ENCODE measurements around the gene NFU1.

The NFU1 gene

DNA sequence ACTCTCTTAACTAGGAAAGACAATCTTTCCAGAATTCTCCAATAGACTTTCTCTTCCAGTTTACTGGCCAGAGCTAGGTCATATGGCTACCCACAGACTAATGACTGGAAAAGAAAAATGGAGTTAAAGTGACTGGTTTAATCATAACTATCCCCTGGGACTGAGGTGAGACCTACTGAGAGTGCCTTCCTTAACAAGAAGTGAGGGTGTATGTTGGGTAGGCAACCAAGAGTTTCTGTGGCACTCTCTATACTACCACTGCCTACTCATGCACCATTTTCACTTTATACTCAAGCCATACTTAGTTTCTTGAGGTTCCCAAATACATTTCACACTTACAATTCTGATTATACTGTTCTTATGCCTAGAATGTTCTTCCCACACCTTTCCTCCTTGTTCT lies 43.3 kb downstream of the NFU1 start:
- intact Hi-C loops (cut with DNase I), result no loop called here
- DNase-seq, result no peak

GRCh38 chr2:69390471-69390870 lies 46.8 kb downstream of the NFU1 start:
- intact Hi-C loops (cut with DNase I), result no loop called here
- DNase-seq, result no peak

DNA sequence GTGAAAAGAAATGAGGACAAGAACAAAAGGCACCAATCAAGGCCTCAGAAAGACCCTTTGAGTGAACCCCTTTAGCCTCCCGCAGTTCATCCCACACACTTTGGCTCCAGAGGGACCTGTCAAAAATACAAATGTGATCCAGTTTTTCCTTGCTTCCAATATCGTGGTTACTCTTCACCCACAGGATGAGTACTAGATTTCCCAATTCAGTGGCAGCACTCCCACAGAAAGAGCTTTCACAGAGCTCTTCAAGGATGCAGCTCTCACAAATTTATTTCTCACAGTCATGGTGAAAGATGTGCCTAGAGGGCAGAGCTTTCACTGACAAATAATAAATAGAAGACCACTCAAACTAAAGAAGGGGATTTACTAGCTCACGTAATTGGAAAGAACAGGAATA lies 47.2 kb downstream of the NFU1 start:
- intact Hi-C loops (cut with DNase I), result no loop called here
- DNase-seq, result no peak

GRCh38 chr2:69389271-69389670 lies 48.0 kb downstream of the NFU1 start:
- intact Hi-C loops (cut with DNase I), result loop anchor here (10.0 kb wide), 1 partner anchor 256 kb away; the partner anchor contains the start of gene AAK1
- DNase-seq, result no peak

DNA sequence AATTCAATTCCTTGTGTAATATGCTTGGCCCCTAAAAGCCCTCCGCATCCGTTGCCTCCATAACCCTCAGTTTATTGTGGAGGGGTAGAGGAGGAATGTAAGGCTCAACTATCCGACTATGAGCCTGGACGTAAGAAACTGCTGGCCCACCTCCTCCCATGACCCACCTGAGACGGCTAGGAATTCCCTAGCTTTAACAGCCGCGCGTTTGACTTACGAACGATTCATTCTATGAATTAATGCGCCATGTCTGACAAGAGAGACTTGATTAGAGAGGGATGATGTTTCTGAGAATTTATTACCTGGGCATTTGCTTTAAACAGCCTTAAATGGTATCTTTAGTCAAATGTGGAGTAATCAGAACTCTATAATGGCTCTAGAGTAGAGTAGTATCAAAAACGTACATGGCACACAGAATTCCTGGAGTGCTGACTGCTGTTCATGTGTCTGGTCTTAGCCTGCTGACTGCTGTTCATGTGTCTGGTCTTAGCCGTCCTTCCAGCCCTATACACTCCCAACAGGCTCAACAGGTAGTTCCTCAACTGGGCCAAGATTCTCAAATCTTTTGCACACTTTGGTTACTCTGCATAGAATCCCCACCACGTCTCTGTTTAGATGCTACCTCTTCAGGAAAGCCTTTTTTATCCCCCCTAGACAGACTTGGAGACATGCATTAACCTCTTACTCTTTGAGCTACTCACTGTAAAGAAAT lies 49.3 kb downstream of the NFU1 start:
- DNase-seq, result no peak
- intact Hi-C loops (cut with DNase I), result loop anchor here (10.0 kb wide), 1 partner anchor 257 kb away; the partner anchor contains the start of gene AAK1

DNA sequence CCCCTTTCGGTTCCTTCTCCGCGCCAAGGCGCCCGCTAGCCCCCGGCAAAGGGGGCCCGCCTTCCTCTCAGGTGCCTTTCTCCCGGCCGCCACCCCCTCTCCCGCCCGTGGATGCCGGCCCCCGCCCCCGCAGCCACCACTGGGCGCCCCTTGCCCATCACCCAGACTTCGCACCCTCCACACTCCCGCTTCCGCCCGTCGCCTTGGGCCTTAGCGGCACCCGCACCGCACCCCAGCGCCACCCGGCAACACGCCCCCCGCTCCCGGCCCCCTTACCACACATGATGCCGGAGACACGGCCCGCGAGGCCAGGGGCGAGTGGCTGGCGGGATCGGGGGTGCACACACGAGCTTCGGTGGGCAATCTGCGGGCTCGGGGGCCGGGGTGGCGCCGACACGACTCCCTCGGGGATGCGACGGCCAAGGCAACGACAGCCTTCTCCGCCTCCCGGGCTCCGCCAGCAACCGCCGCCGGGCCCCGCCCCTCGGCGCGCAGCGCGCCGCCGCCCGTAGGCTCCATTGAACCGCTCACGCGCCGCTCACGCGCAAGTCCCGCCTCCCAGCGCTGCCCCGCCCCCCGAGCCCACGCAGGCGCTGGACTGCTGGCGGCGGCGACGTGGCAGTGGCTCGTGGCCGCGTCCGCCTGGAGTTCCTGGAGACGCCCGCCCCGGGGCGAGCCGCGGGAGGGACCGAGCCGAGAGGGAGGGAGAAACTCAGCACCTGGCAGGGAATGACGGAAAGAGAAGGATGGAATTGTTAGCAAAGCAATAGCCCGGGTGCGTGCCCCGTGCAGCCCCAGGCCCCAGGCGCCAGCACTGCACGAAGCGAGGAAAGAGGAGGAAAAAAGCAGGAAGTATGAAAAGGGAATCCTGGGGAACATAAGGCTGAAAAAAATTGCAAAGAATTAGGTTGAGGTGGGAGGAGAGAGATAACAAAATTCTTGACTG lies 50.2 kb downstream of the NFU1 start, which contains the start of gene GFPT1:
GFPT1 (minus strand) TSS at position 439 of the 946 bp plus-strand sequence; CDS start at position 283, 156 bp downstream.
- DNase-seq, result peak; percentile 84 to 99 (median 92)
- intact Hi-C loops (cut with DNase I), result loop anchor here (1.0 to 10.0 kb wide), 2 partner anchors 50 to 258 kb away; partner anchors contain the start of genes AAK1 and NFU1

GRCh38 chr2:69386360-69386759 lies 50.9 kb downstream of the NFU1 start:
- no peak for DNase-seq
- intact Hi-C loops (cut with DNase I), result loop anchor here (1.0 to 10.0 kb wide), 2 partner anchors 51 to 258 kb away; partner anchors contain the start of genes AAK1 and NFU1

GRCh38 chr2:69385443-69386151 lies 51.6 kb downstream of the NFU1 start:
- intact Hi-C loops (cut with DNase I), result loop anchor here (1.0 to 10.0 kb wide), 2 partner anchors 52 to 259 kb away; partner anchors contain the start of genes AAK1 and NFU1

DNA sequence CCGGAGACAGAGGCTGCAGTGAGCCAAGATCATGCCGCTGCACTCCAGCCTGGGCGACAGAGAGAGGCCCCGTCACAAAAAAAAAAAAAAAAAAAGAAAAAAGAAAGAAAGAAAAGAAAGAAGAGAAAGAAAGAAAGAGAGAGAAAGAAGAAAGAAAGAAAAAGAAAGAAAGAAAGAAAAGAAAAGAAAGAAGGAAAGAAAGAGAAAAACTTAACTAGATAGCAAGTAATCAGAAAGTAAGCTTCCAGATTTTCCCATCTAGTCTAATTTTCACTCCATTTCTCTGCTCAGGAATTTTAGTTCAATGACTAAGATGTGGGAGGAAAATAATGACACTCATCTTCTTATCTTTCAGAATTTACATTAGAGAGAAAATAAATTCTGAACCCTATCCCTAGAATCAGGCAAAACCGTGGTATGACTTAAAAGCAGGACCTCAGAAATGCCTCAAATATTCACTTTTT lies 52.6 kb downstream of the NFU1 start:
- intact Hi-C loops (cut with DNase I), result loop anchor here (10.0 kb wide), 1 partner anchor 260 kb away; the partner anchor contains the start of gene AAK1
- no peak for DNase-seq

More at GRCh38 chr2:69385443-69386151, 51.6 kb downstream of the NFU1 start:
- DNase-seq, result no peak

- DNase-seq, result no peak
- intact Hi-C loops (cut with DNase I), result loop anchor here (10.0 kb wide), 1 partner anchor 262 kb away; the partner anchor contains the start of gene AAK1
Measured at GRCh38 chr2:69383176-69383812, 53.9 kb downstream of the NFU1 start.

DNA sequence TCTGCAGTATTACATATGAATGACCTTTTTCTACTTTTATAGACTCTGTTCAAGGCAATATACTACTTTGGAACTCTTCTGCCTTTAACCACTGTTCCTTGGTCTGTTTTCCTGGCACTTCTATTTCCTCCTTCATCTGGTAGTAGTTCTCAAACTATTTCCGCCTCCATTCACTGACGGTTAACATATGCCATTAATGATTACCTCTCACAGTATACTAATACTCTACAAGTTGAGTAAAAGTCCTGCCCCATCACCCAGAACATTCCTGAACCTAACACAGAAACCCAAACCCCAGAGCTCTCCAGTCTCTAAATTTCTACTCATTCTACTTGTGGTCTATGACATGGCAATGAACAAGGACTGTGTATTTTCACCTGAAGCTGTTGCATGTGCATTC lies 54.7 kb downstream of the NFU1 start:
- no peak for DNase-seq
- intact Hi-C loops (cut with DNase I), result loop anchor here (10.0 kb wide), 1 partner anchor 262 kb away; the partner anchor contains the start of gene AAK1

DNA sequence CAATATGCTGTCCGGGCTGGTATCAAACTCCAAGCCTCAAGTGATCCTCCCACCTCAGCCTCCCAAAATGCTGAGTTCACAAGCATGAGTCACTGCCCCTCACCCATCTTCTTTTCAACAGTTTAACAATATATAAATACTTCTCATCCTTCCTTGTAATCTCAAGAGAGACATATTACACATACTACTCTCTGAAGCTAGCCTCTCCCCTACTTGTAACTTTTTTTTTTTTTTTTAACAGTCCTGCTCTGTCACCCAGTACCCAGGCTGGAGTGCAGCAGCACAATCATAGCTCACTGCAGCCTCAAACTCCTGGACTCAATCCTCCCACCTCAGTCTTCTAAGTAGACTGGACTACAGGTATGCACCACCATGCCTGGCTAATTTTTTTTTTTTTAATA lies 55.9 kb downstream of the NFU1 start:
- intact Hi-C loops (cut with DNase I), result loop anchor here (10.0 kb wide), 1 partner anchor 263 kb away; the partner anchor contains the start of gene AAK1
- no peak for DNase-seq

GRCh38 chr2:69380072-69380917 lies 56.9 kb downstream of the NFU1 start:
- intact Hi-C loops (cut with DNase I), result loop anchor here (10.0 kb wide), 1 partner anchor 265 kb away; the partner anchor contains the start of gene AAK1
- no peak for DNase-seq

- intact Hi-C loops (cut with DNase I), result no loop called here
- DNase-seq, result no peak
Measured at GRCh38 chr2:69376403-69376802, 60.8 kb downstream of the NFU1 start.

GRCh38 chr2:69375494-69376353 lies 61.5 kb downstream of the NFU1 start:
- no peak for DNase-seq
- intact Hi-C loops (cut with DNase I), result loop anchor here (1.0 kb wide), 1 partner anchor 339 kb away; no protein-coding TSS in a partner anchor

- intact Hi-C loops (cut with DNase I), result no loop called here
- DNase-seq, result no peak
Measured at GRCh38 chr2:69372767-69373166, 64.5 kb downstream of the NFU1 start.

- intact Hi-C loops (cut with DNase I), result no loop called here
Measured at GRCh38 chr2:69369802-69370201, 67.4 kb downstream of the NFU1 start.

More at GRCh38 chr2:69369802-69370201, 67.4 kb downstream of the NFU1 start:
- DNase-seq, result no peak

All from posterior cingulate gyrus (tissue), 11 donors.